Naive B cell (primary cell): ENCODE measurements around the gene SEMA3E. TPM values are rescaled to one million over a fixed set of nuclear protein-coding genes. Genes with fewer than 3 reads are reported as not detected.
"Not testable (repeated sequence)": the region's sequence is repeated elsewhere in the genome, so short reads cannot be mapped to it uniquely, and the experiment has no call there.

Experiments
- ATAC-seq, 2 donors: fragments of 150-1000 bp; cut with Tn5 transposase; 2 replicates each; pipeline ENCODE4 v1.10.0; 2021; ENCODE audit warnings: low read depth in 2 of 2, mild to moderate bottlenecking in 2 of 2, moderate library complexity in 2 of 2
- DNase-seq: peaks from one replicate; pipeline ENCODE4 v3.0.0; 2022
- H3K27ac Mint-ChIP-seq, 6 donors: one replicate each; pipeline ENCODE4 v1.8.0; 2020 to 2022; ENCODE audit warnings: mild to moderate bottlenecking in 6 of 6, mixed read lengths in 6 of 6, moderate library complexity in 5 of 6, inconsistent platforms in 2 of 6
- H3K27me3 Mint-ChIP-seq, 3 donors: one replicate each; pipeline ENCODE4 v1.8.0; 2021 to 2022; ENCODE audit warnings: mixed read lengths in 3 of 3, mild to moderate bottlenecking in 1 of 3
- H3K36me3 Mint-ChIP-seq, 2 donors: one replicate each; pipeline ENCODE4 v1.8.0; 2020 to 2022; ENCODE audit warnings: mixed read lengths in 2 of 2, inconsistent platforms in 1 of 2, mild to moderate bottlenecking in 1 of 2
- H3K4me1 Mint-ChIP-seq, 3 donors: one replicate each; pipeline ENCODE4 v1.8.0; 2020 to 2022; ENCODE audit warnings: mixed read lengths in 3 of 3, inconsistent platforms in 1 of 3, mild to moderate bottlenecking in 1 of 3, moderate library complexity in 1 of 3
- H3K4me3 Mint-ChIP-seq, 8 donors: one replicate each; pipeline ENCODE4 v1.8.0; 2020 to 2022; ENCODE audit warnings: mild to moderate bottlenecking in 8 of 8, mixed read lengths in 8 of 8, moderate library complexity in 8 of 8, inconsistent platforms in 2 of 8
- H3K9me3 Mint-ChIP-seq, 7 donors: one replicate each; pipeline ENCODE4 v1.8.0; 2020 to 2022; ENCODE audit warnings: mixed read lengths in 7 of 7, mild to moderate bottlenecking in 5 of 7, inconsistent platforms in 2 of 7, moderate library complexity in 1 of 7
- polyA plus RNA-seq, 6 donors: library from polyadenylated mRNA; unstranded; fragments of 300-500 nt; fragmentation: Illumina TruSeq; gene quantifications; one replicate each; pipeline ENCODE4 v1.2.3, GENCODE V29; 2021; ENCODE audit warnings: low read depth in 6 of 6

The SEMA3E gene
- polyA plus RNA-seq, 6 donors from 2014 or later = not detected

GRCh38 chr7:83478616-83479015 is 170.3 kb downstream of the SEMA3E start:
- Mint-ChIP-seq H3K4me1 (no peaks in the 10 kb centered on the region), H3K4me3 (no peak overlapping the region), H3K9me3 (peaks cover 0 to 4% (median 0%) of the 10 kb centered on the region in 7 donors), H3K27ac (no peak overlapping the region), H3K27me3 (no peaks in the 10 kb centered on the region), H3K36me3 (no peaks in the 10 kb centered on the region)
- DNase-seq (no peak), ATAC-seq (no peak)

GRCh38 chr7:83476511-83477050 is 172.4 kb downstream of the SEMA3E start:
- H3K4me3 Mint-ChIP-seq = no peak overlapping the region
- ATAC-seq (no peak), DNase-seq (no peak)

GRCh38 chr7:83475420-83475819 is 173.5 kb downstream of the SEMA3E start:
- ATAC-seq = no peak
- no peaks in the 10 kb centered on the region for H3K36me3 Mint-ChIP-seq
- no peak overlapping the region for H3K27ac Mint-ChIP-seq
- no peaks in the 10 kb centered on the region for H3K4me1 Mint-ChIP-seq
- H3K4me3 Mint-ChIP-seq = no peak overlapping the region
- peaks cover 0 to 4% (median 0%) of the 10 kb centered on the region in 7 donors for H3K9me3 Mint-ChIP-seq
- H3K27me3 Mint-ChIP-seq = no peaks in the 10 kb centered on the region
- no peak for DNase-seq

More at GRCh38 chr7:83476511-83477050, 172.4 kb downstream of the SEMA3E start:
- Mint-ChIP-seq H3K36me3 (no peaks in the 10 kb centered on the region), H3K9me3 (peaks cover 0 to 4% (median 0%) of the 10 kb centered on the region in 7 donors), H3K27ac (no peak overlapping the region), H3K4me1 (no peaks in the 10 kb centered on the region), H3K27me3 (no peaks in the 10 kb centered on the region)

GRCh38 chr7:83472376-83472775 is 176.6 kb downstream of the SEMA3E start:
- H3K27ac Mint-ChIP-seq = peak overlapping the region in 1 of 6 donors; percentile 2
- no peaks in the 10 kb centered on the region for H3K27me3 Mint-ChIP-seq
- no peaks in the 10 kb centered on the region for H3K36me3 Mint-ChIP-seq
- DNase-seq (no peak), ATAC-seq (no peak)
- H3K9me3 Mint-ChIP-seq = peaks cover 0 to 4% (median 0%) of the 10 kb centered on the region in 7 donors
- H3K4me3 Mint-ChIP-seq = no peak overlapping the region
- no peaks in the 10 kb centered on the region for H3K4me1 Mint-ChIP-seq

DNA sequence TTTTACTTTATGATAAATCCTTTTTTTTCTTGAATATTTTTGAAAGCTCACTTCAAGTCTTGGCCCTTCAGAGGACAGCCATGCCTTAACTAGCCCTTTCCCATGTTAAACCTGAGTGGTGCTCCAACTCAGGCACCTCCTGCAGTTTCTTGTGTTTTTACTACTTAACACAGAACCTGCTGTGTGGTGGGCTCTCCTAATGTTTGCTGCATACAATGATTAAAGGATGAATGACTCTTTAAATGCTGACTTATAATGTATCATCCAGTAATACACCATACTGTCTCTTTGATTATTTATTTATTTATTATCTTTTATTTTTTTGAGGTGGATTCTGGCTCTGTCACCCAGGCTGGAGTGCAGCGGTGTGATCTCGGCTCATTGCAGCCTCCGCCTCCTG is 179.4 kb downstream of the SEMA3E start:
- Mint-ChIP-seq H3K9me3 (no peaks in the 10 kb centered on the region), H3K27me3 (no peaks in the 10 kb centered on the region), H3K4me3 (no peak overlapping the region)

DNA sequence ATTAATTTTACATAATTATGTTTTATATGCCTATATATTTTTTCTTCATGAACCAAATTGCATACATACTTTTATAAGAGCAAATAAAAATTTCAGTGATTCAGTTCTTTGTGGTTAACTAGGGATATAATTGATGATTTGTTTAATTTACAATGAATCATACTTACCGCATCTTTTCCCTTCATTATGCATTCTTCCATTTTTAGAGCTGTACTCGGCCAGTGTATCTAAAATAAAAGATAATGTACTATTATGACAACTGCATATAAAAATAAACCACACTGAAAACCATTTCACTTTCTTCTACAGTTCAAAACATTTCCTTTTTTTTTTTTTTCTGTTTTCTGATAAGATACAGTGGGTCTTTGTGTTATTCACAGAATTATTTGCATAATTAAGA is 179.9 kb downstream of the SEMA3E start:
- Mint-ChIP-seq H3K4me3 (no peak overlapping the region), H3K36me3 (no peaks in the 10 kb centered on the region), H3K9me3 (no peaks in the 10 kb centered on the region), H3K4me1 (no peaks in the 10 kb centered on the region), H3K27me3 (no peaks in the 10 kb centered on the region), H3K27ac (no peak overlapping the region)
- ATAC-seq (no peak), DNase-seq (no peak)

More for the DNA sequence above, 179.4 kb downstream of the SEMA3E start:
- Mint-ChIP-seq H3K4me1 (no peaks in the 10 kb centered on the region), H3K27ac (no peak overlapping the region), H3K36me3 (no peaks in the 10 kb centered on the region)
- DNase-seq = no peak
- ATAC-seq = no peak

GRCh38 chr7:83468251-83468739 is 180.6 kb downstream of the SEMA3E start:
- H3K4me3 Mint-ChIP-seq = no peak overlapping the region
- no peaks in the 10 kb centered on the region for H3K36me3 Mint-ChIP-seq
- no peak overlapping the region for H3K27ac Mint-ChIP-seq
- no peak for DNase-seq
- no peak for ATAC-seq
- H3K27me3 Mint-ChIP-seq = no peaks in the 10 kb centered on the region
- no peaks in the 10 kb centered on the region for H3K4me1 Mint-ChIP-seq
- H3K9me3 Mint-ChIP-seq = peaks cover 0 to under 1% (median 0%) of the 10 kb centered on the region in 7 donors

GRCh38 chr7:83467493-83467892 is 181.4 kb downstream of the SEMA3E start:
- Mint-ChIP-seq H3K36me3 (no peaks in the 10 kb centered on the region), H3K4me3 (no peak overlapping the region), H3K9me3 (peaks cover 0 to 5% (median 0%) of the 10 kb centered on the region in 7 donors), H3K27ac (no peak overlapping the region), H3K4me1 (no peaks in the 10 kb centered on the region), H3K27me3 (no peaks in the 10 kb centered on the region)
- DNase-seq (no peak), ATAC-seq (no peak)

DNA sequence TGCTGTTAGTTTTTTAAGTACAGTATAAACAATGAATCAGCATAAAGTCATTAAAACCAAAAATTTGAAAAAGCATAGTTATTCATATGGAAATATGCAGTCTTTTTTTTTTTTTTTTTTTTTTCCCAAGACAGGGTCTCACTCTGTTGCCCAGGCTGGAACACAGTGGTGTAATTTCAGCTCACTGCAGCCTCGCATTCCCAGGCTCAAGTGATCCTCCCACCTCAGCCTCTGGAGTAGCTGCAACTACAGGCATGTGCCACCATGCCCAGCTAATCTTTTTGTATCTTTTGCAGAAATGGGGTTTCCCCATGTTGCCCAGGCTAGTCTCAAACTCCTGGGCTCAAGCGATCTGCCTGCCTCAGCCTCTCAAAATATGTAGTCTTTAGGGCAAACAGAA is 182.0 kb downstream of the SEMA3E start:
- H3K4me1 Mint-ChIP-seq = no peaks in the 10 kb centered on the region
- peaks cover 0 to 5% (median 0%) of the 10 kb centered on the region in 7 donors for H3K9me3 Mint-ChIP-seq
- ATAC-seq (no peak), DNase-seq (no peak)
- H3K27ac Mint-ChIP-seq = no peak overlapping the region
- no peaks in the 10 kb centered on the region for H3K36me3 Mint-ChIP-seq
- no peaks in the 10 kb centered on the region for H3K27me3 Mint-ChIP-seq
- H3K4me3 Mint-ChIP-seq = no peak overlapping the region

DNA sequence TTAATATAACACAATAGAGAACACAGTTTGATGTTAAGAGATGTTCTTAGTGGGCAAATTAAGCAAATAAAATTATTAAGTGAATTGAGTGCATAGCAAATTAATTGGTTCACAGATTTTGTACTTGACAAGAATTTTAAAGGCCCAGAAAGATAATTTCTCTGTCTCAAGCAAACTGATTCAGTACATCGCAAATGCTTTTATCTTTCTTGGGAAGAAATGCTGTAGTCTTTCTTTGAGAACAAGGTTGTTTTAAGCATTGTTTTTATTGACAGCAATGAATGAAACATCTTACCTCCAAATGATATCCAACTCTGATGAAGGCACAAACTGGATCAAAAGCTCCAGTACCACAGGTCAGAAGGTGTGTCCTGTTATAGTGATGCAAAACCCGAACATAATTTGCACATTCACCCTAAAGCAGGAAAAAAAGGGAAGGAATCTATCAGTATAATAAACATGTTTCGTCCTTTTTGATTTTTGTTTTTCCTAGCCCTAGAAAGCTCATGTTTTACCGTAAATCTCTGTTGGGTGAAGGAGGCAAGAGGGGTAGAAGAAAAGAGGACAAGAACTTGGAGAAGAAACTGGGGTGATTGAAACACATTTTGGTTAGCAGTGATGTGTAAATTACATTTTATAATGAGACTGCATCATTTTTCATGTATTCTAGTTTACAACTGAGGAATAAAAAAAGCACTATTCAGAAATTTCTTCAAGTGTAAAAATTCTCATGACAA is 182.6 kb downstream of the SEMA3E start:
- H3K27ac Mint-ChIP-seq = no peak overlapping the region
- no peaks in the 10 kb centered on the region for H3K27me3 Mint-ChIP-seq
- H3K9me3 Mint-ChIP-seq = peaks cover 0 to 5% (median 0%) of the 10 kb centered on the region in 7 donors
- ATAC-seq (no peak), DNase-seq (no peak)
- H3K36me3 Mint-ChIP-seq = no peaks in the 10 kb centered on the region
- H3K4me3 Mint-ChIP-seq = no peak overlapping the region
- no peaks in the 10 kb centered on the region for H3K4me1 Mint-ChIP-seq

DNA sequence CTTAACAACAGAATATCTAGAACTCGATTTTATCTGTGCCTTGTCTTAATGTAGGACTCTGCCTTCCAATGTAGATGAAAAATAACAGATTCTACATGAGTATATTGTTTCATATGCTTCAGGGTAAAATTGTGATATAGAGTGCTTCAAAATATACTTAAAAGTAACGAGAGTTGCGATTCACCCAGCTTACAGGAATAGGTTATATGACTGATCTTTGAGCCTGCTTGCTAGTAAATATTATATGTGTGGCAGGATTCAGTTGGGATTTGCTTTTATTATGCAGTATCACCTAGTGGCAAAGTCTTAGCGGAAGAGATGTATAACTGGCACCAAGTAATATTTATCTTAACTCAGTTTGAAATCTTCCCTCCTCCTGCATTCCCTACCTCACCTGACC is 183.3 kb downstream of the SEMA3E start:
- DNase-seq = no peak
- no peak for ATAC-seq
- Mint-ChIP-seq H3K9me3 (peaks cover 0 to 7% (median 0%) of the 10 kb centered on the region in 7 donors), H3K27me3 (no peaks in the 10 kb centered on the region), H3K4me3 (no peak overlapping the region), H3K36me3 (no peaks in the 10 kb centered on the region), H3K4me1 (no peaks in the 10 kb centered on the region), H3K27ac (no peak overlapping the region)

- H3K4me3 Mint-ChIP-seq, H3K36me3 Mint-ChIP-seq, ATAC-seq, H3K27ac Mint-ChIP-seq, DNase-seq, H3K4me1 Mint-ChIP-seq, H3K9me3 Mint-ChIP-seq, H3K27me3 Mint-ChIP-seq: not testable (repeated sequence)
Measured at GRCh38 chr7:83461820-83462219, 187.1 kb downstream of the SEMA3E start.

GRCh38 chr7:83459930-83460653 is 188.8 kb downstream of the SEMA3E start:
- H3K4me1 Mint-ChIP-seq, H3K27me3 Mint-ChIP-seq, ATAC-seq, H3K4me3 Mint-ChIP-seq, DNase-seq, H3K36me3 Mint-ChIP-seq, H3K27ac Mint-ChIP-seq, H3K9me3 Mint-ChIP-seq: not testable (repeated sequence)
